Tibial nerve (tissue), 4 donors: ENCODE data around the gene FRS2. TPM values are rescaled to one million over a fixed set of nuclear protein-coding genes. Genes with fewer than 3 reads are reported as not detected.

Experiments used
- DNase-seq, 2 donors: peaks; one replicate each; pipeline ENCODE4 v3.0.0-alpha.2; 2019; ENCODE audit warnings: low spot score in 2 of 2
- H3K27ac ChIP-seq, 4 donors: fragments of 200-600 bp; sonication (generic) in 3 of 4; one replicate each; pipeline ENCODE4 v1.5.1; 2017 to 2019; ENCODE audit warnings: mild to moderate bottlenecking in 1 of 4
- H3K27me3 ChIP-seq, 2 donors: fragments of 200-600 bp; sonication (generic) in 1 of 2; one replicate each; pipeline versions ENCODE4 v1.5.1 to v1.6.0; 2017 to 2019
- H3K36me3 ChIP-seq, 3 donors: fragments of 200-600 bp; sonication (generic); one replicate each; pipeline ENCODE4 v1.5.1; 2018 to 2019
- H3K4me1 ChIP-seq, 4 donors: fragments of 200-600 bp; sonication (generic) in 3 of 4; one replicate each; pipeline ENCODE4 v1.5.1; 2017 to 2019
- H3K4me3 ChIP-seq, 4 donors: fragments of 200-600 bp; sonication (generic) in 3 of 4; one replicate each; pipeline ENCODE4 v1.5.1; 2017 to 2019; ENCODE audit warnings: mild to moderate bottlenecking in 1 of 4, moderate library complexity in 1 of 4
- H3K9me3 ChIP-seq, 4 donors: fragments of 200-600 bp; sonication (generic) in 3 of 4; one replicate each; pipeline ENCODE4 v1.5.1; 2017 to 2019
- EP300 ChIP-seq, 2 donors: sonication (generic); formaldehyde crosslinking; IDR thresholded peaks; one replicate each; pipeline ENCODE4 v1.6.1; 2017; ENCODE audit warnings: antibody characterized with exemption in 2 of 2, mild to moderate bottlenecking in 1 of 2
- POLR2A ChIP-seq, 2 donors: fragments of 450-650 bp; IDR thresholded peaks; one replicate each; pipeline ENCODE4 v1.6.1; 2017; ENCODE audit warnings: antibody characterized with exemption in 2 of 2, mild to moderate bottlenecking in 2 of 2, moderate library complexity in 2 of 2
- WGBS, 2 donors: methylation state at CpG; one replicate each; pipeline ENCODE4 v1.1.5; 2018; 5-methylcytosine and 5-hydroxymethylcytosine counted together
- total RNA-seq, 4 donors: library from RNA; depleted of rRNA; stranded (reverse); fragments of >200 nt; gene quantifications; one replicate each; pipeline ENCODE4 v1.1.0, GENCODE V29; 2016
- TF ChIP-seq, protein P1 (sequence below), 5 experiments: fragments of 200-600 bp in 3 of 5; fragments of 450-650 bp in 2 of 5; sonication (generic) in 3 of 5; IDR thresholded peaks; one replicate each; pipeline ENCODE4 v1.5.1; 2016 to 2019; ENCODE audit warnings: antibody characterized with exemption in 5 of 5, mild to moderate bottlenecking in 3 of 5, moderate library complexity in 2 of 5

Gene FRS2
- total RNA-seq, 4 donors from 2014 or later: 51.7 to 113 (median 66.4) TPM

GRCh38 chr12:69613351-69613750, 143.2 kb downstream of the FRS2 start:
- H3K27ac ChIP-seq: no peak overlapping the region
- TF ChIP-seq, protein P1, sequence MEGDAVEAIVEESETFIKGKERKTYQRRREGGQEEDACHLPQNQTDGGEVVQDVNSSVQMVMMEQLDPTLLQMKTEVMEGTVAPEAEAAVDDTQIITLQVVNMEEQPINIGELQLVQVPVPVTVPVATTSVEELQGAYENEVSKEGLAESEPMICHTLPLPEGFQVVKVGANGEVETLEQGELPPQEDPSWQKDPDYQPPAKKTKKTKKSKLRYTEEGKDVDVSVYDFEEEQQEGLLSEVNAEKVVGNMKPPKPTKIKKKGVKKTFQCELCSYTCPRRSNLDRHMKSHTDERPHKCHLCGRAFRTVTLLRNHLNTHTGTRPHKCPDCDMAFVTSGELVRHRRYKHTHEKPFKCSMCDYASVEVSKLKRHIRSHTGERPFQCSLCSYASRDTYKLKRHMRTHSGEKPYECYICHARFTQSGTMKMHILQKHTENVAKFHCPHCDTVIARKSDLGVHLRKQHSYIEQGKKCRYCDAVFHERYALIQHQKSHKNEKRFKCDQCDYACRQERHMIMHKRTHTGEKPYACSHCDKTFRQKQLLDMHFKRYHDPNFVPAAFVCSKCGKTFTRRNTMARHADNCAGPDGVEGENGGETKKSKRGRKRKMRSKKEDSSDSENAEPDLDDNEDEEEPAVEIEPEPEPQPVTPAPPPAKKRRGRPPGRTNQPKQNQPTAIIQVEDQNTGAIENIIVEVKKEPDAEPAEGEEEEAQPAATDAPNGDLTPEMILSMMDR (IDR thresholded peaks at IDR 0.05): no peak
- TF ChIP-seq POLR2A (IDR thresholded peaks at IDR 0.05) (no peak), EP300 (IDR thresholded peaks at IDR 0.05) (no peak)
- H3K9me3 ChIP-seq: no peaks in the 10 kb centered on the region
- no peak for DNase-seq
- no peaks in the 10 kb centered on the region for H3K4me1 ChIP-seq
- H3K27me3 ChIP-seq: no peaks in the 10 kb centered on the region
- no peaks in the 10 kb centered on the region for H3K36me3 ChIP-seq
- H3K4me3 ChIP-seq: no peak overlapping the region

GRCh38 chr12:69616025-69616424, 145.8 kb downstream of the FRS2 start:
- Histone ChIP-seq H3K36me3 (no peaks in the 10 kb centered on the region), H3K9me3 (no peaks in the 10 kb centered on the region), H3K27me3 (no peaks in the 10 kb centered on the region), H3K4me1 (no peaks in the 10 kb centered on the region), H3K27ac (no peak overlapping the region), H3K4me3 (no peak overlapping the region)
- no peak for TF ChIP-seq EP300 (IDR thresholded peaks at IDR 0.05)
- TF ChIP-seq, protein P1 (IDR thresholded peaks at IDR 0.05): no peak
- TF ChIP-seq POLR2A (IDR thresholded peaks at IDR 0.05): no peak
- DNase-seq: no peak
- 75 to 76% methylated on average over 14 of the region's 14 CpGs for WGBS, 2 donors

- Histone ChIP-seq H3K4me3 (no peak overlapping the region), H3K9me3 (no peaks in the 10 kb centered on the region), H3K36me3 (no peaks in the 10 kb centered on the region), H3K27ac (no peak overlapping the region), H3K27me3 (no peaks in the 10 kb centered on the region), H3K4me1 (no peaks in the 10 kb centered on the region)
- 22 to 31% methylated on average over 6 of the region's 6 CpGs for WGBS, 2 donors
- TF ChIP-seq EP300 (IDR thresholded peaks at IDR 0.05) (no peak), POLR2A (IDR thresholded peaks at IDR 0.05) (no peak)
- TF ChIP-seq, protein P1 (IDR thresholded peaks at IDR 0.05): no peak
- no peak for DNase-seq
Measured at GRCh38 chr12:69619050-69619449, 148.9 kb downstream of the FRS2 start.

DNA sequence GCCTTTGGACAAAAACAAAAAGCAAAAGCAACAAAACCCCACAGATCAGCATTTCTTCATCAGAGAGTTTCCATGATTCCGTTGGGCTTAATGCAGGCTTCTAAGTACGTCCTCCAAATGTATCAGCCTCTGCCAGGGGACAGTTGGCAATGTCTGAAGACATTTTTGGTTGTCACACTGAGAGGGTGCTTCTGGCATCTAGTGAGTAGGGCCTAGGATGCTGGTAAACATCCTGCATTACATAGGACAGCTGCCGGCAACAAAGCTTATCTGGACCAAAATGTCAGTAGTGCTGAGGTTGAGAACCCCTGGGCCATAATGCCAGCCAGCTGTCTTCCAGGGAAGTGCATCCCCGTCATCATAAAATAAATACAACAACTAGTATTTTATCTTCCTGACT, 149.9 kb downstream of the FRS2 start:
- Histone ChIP-seq H3K27me3 (no peaks in the 10 kb centered on the region), H3K9me3 (no peaks in the 10 kb centered on the region), H3K4me3 (no peak overlapping the region), H3K36me3 (no peaks in the 10 kb centered on the region), H3K27ac (no peak overlapping the region), H3K4me1 (no peaks in the 10 kb centered on the region)
- 81 to 93% methylated on average over 4 of the region's 4 CpGs for WGBS, 2 donors
- TF ChIP-seq, protein P1 (IDR thresholded peaks at IDR 0.05): no peak
- no peak for TF ChIP-seq EP300 (IDR thresholded peaks at IDR 0.05)
- no peak for TF ChIP-seq POLR2A (IDR thresholded peaks at IDR 0.05)
- DNase-seq: no peak

DNA sequence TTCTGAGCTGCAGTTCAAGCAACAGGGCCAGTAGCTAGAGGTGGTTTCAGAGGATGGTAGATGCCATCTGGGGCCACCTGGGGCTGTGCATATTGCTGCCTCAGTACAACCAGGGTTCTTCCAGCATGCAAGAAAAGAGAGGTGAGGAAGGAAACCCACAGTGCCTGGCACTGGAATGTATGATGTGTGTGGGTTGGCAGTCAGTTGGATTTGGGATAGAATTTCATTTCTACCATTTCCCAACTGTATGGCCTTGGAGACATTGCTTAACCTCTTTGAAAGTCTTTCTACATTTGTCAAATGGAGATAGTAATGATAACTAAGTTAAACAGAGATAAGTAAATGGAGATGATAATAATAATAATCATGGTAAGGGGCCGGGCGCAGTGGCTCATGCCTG, 150.7 kb downstream of the FRS2 start:
- no peak overlapping the region for H3K4me3 ChIP-seq
- H3K27me3 ChIP-seq: no peaks in the 10 kb centered on the region
- no peaks in the 10 kb centered on the region for H3K4me1 ChIP-seq
- no peaks in the 10 kb centered on the region for H3K9me3 ChIP-seq
- H3K36me3 ChIP-seq: no peaks in the 10 kb centered on the region
- no peak for TF ChIP-seq POLR2A (IDR thresholded peaks at IDR 0.05)
- TF ChIP-seq, protein P1 (IDR thresholded peaks at IDR 0.05): no peak
- no peak for DNase-seq
- WGBS, 2 donors: 92 to 98% methylated on average over 2 of the region's 2 CpGs
- H3K27ac ChIP-seq: no peak overlapping the region
